ENCODE measurements around the gene MOCS1. TPM values are rescaled to one million over a fixed set of nuclear protein-coding genes. Genes with fewer than 3 reads are reported as not detected.

The MOCS1 gene
- total RNA-seq, 1 experiment from 2014 or later: not detected

GRCh38 chr6:39942903-39943580 lies 8.8 kb upstream of the MOCS1 start:
- DNase-seq: no peak
- BruUV-seq (replicated peaks): no TSS peak
- H3K4me1 ChIP-seq (replicated peaks; ENCODE audit: insufficient read depth): no peaks in the 10 kb centered on the region
- H3K36me3 ChIP-seq (ENCODE audit: low read depth): no peaks in the 10 kb centered on the region
- H3K27me3 ChIP-seq (ENCODE audit: insufficient read depth, low read depth): peaks cover 23% of the 10 kb centered on the region
- H3K4me2 ChIP-seq: no peak overlapping the region
- intact Hi-C loops (cut with micrococcal nuclease; ENCODE audit: unreplicated experiment): no loop called here
- H3F3A ChIP-seq (ENCODE audit: insufficient read depth, low read depth): no peaks in the 10 kb centered on the region
- CTCF ChIA-PET: no interaction called here
- no peaks in the 10 kb centered on the region for H4K20me1 ChIP-seq (ENCODE audit: insufficient read depth)
- H3K9me3 ChIP-seq (ENCODE audit: insufficient read depth, low read depth): no peaks in the 10 kb centered on the region
- no peaks in the 10 kb centered on the region for H3K9me2 ChIP-seq (ENCODE audit: insufficient read depth)
- H3K79me2 ChIP-seq (ENCODE audit: low read depth): no peaks in the 10 kb centered on the region
- TF ChIP-seq EZH2 (IDR thresholded peaks at IDR 0.05; ENCODE audit: low read depth) (no peak), CTCF (conservative IDR thresholded peaks at IDR 0.05) (no peak)
- no peak overlapping the region for H3K4me3 ChIP-seq
- POLR2A ChIA-PET (ENCODE audit: unreplicated experiment): no interaction called here
- H3K27ac ChIP-seq: no peak overlapping the region
- H2AFZ ChIP-seq: no peak overlapping the region

- Histone ChIP-seq H3K4me2 (no peak overlapping the region), H3K79me2 (ENCODE audit: low read depth) (no peaks in the 10 kb centered on the region), H3K9me2 (ENCODE audit: insufficient read depth) (no peaks in the 10 kb centered on the region), H3K4me1 (replicated peaks; ENCODE audit: insufficient read depth) (no peaks in the 10 kb centered on the region), H3K4me3 (no peak overlapping the region), H3K9me3 (ENCODE audit: insufficient read depth, low read depth) (no peaks in the 10 kb centered on the region), H3K27ac (no peak overlapping the region), H4K20me1 (ENCODE audit: insufficient read depth) (no peaks in the 10 kb centered on the region), H2AFZ (no peak overlapping the region), H3K27me3 (ENCODE audit: insufficient read depth, low read depth) (peaks cover 23% of the 10 kb centered on the region), H3K36me3 (ENCODE audit: low read depth) (no peaks in the 10 kb centered on the region), H3F3A (ENCODE audit: insufficient read depth, low read depth) (no peaks in the 10 kb centered on the region)
- ChIA-PET POLR2A (ENCODE audit: unreplicated experiment) (no interaction called here), CTCF (no interaction called here)
- BruUV-seq (replicated peaks): no TSS peak
- intact Hi-C loops (cut with micrococcal nuclease; ENCODE audit: unreplicated experiment): no loop called here
- TF ChIP-seq EZH2 (IDR thresholded peaks at IDR 0.05; ENCODE audit: low read depth): no peak
- no peak for TF ChIP-seq CTCF (conservative IDR thresholded peaks at IDR 0.05)
- no peak for DNase-seq
These were observed 7.6 kb upstream of the MOCS1 start for GRCh38 chr6:39941820-39942219.

GRCh38 chr6:39941138-39941537 lies 6.9 kb upstream of the MOCS1 start:
- H3K9me3 ChIP-seq (ENCODE audit: insufficient read depth, low read depth): no peaks in the 10 kb centered on the region
- no TSS peak for BruUV-seq (replicated peaks)

More at GRCh38 chr6:39941138-39941537, 6.9 kb upstream of the MOCS1 start:
- TF ChIP-seq EZH2 (IDR thresholded peaks at IDR 0.05; ENCODE audit: low read depth) (no peak), CTCF (conservative IDR thresholded peaks at IDR 0.05) (no peak)
- no peak overlapping the region for H3K4me2 ChIP-seq
- no peak for DNase-seq
- no peaks in the 10 kb centered on the region for H3K9me2 ChIP-seq (ENCODE audit: insufficient read depth)
- no peaks in the 10 kb centered on the region for H4K20me1 ChIP-seq (ENCODE audit: insufficient read depth)
- intact Hi-C loops (cut with micrococcal nuclease; ENCODE audit: unreplicated experiment): no loop called here
- H3K36me3 ChIP-seq (ENCODE audit: low read depth): no peaks in the 10 kb centered on the region
- H3K4me3 ChIP-seq: no peak overlapping the region
- no peaks in the 10 kb centered on the region for H3F3A ChIP-seq (ENCODE audit: insufficient read depth, low read depth)
- no peak overlapping the region for H3K27ac ChIP-seq
- ChIA-PET POLR2A (ENCODE audit: unreplicated experiment) (no interaction called here), CTCF (no interaction called here)
- H3K27me3 ChIP-seq (ENCODE audit: insufficient read depth, low read depth): peaks cover 23% of the 10 kb centered on the region
- H2AFZ ChIP-seq: no peak overlapping the region
- no peaks in the 10 kb centered on the region for H3K79me2 ChIP-seq (ENCODE audit: low read depth)
- H3K4me1 ChIP-seq (replicated peaks; ENCODE audit: insufficient read depth): no peaks in the 10 kb centered on the region
